GM12878 (cell line): ENCODE measurements around the gene DPM3. TPM values are rescaled to one million over a fixed set of nuclear protein-coding genes. Genes with fewer than 3 reads are reported as not detected.

ENCODE experiments used
- ATF2 ChIP-seq: IDR thresholded peaks from 2 replicates; pipeline ENCODE4 v1.6.1; 2012; ENCODE audit warnings: low read length, inconsistent platforms
- ATF7 ChIP-seq: fragments of 450-650 bp; IDR thresholded peaks from 2 replicates; pipeline ENCODE4 v1.6.1; 2016; ENCODE audit warnings: low read depth, mild to moderate bottlenecking
- CBFB ChIP-seq: IDR thresholded peaks from 2 replicates; pipeline ENCODE4 v1.6.1; 2016; ENCODE audit warnings: antibody characterized with exemption, low read depth
- FOXK2 ChIP-seq: fragments of 450-650 bp; IDR thresholded peaks from 2 replicates; pipeline ENCODE4 v1.6.1; 2017; ENCODE audit warnings: mild to moderate bottlenecking, moderate library complexity
- HDGF ChIP-seq: fragments of 450-650 bp; IDR thresholded peaks from 2 replicates; pipeline ENCODE4 v1.6.1; 2016; ENCODE audit warnings: antibody characterized with exemption
- MAX ChIP-seq: IDR thresholded peaks from 2 replicates; pipeline ENCODE4 v1.6.1; 2012; ENCODE audit warnings: low read depth, low read length, improper control_type of control experiment
- MTA2 ChIP-seq: fragments of 450-650 bp; IDR thresholded peaks from 2 replicates; pipeline ENCODE4 v1.6.1; 2016; ENCODE audit warnings: low read depth, mild to moderate bottlenecking, moderate library complexity
- SIN3A ChIP-seq: IDR thresholded peaks from 2 replicates; pipeline ENCODE4 v1.6.1; 2012; ENCODE audit warnings: low read depth, low read length, improper control_type of control experiment
- SMC3 ChIP-seq: IDR thresholded peaks from 2 replicates; pipeline ENCODE4 v1.6.1; 2011; ENCODE audit warnings: low read length, improper control_type of control experiment, borderline replicate concordance
- SPI1 ChIP-seq: IDR thresholded peaks from 2 replicates; pipeline ENCODE4 v1.6.1; 2011; ENCODE audit warnings: low read depth, mild to moderate bottlenecking, low read length, moderate library complexity, borderline replicate concordance; ENCODE audit not compliant: insufficient read depth
- STAT3 ChIP-seq: IDR thresholded peaks from 2 replicates; pipeline ENCODE4 v1.6.1; 2011; ENCODE audit warnings: low read depth, low read length, improper control_type of control experiment
- SUZ12 ChIP-seq: fragments of 200-600 bp; sonication (generic); IDR thresholded peaks from one replicate; pipeline ENCODE4 v1.6.1; 2018; ENCODE audit warnings: antibody characterized with exemption, mild to moderate bottlenecking; ENCODE audit not compliant: unreplicated experiment
- TCF12 ChIP-seq: IDR thresholded peaks from 2 replicates; pipeline ENCODE4 v1.6.1; 2011; ENCODE audit warnings: low read depth, mild to moderate bottlenecking, low read length
- polyA plus RNA-seq, 11 experiments: library from polyadenylated mRNA; depleted of rRNA in 4 of 11; unstranded in 6 of 11; stranded (reverse) in 5 of 11; fragments of >200 nt; fragmentation: Nextera tagmentation in 4 of 11; fragmentation: Illumina TruSeq in 1 of 11; extraction: Ambion mirVana in 4 of 11; extraction: Trizol in 1 of 11; gene quantifications; 1 replicate in 1 of 11; 2 replicates in 10 of 11; pipeline versions ENCODE4 v1.2.1 to v1.2.3, GENCODE V29; 2011 to 2016; ENCODE audit warnings: inconsistent platforms in 2 of 11, missing spikeins in 2 of 11, low read depth in 1 of 11
- total RNA-seq, 4 experiments: library from RNA; depleted of rRNA in 3 of 4; stranded (reverse); fragments of >200 nt in 3 of 4; fragmentation: Illumina TruSeq in 1 of 4; extraction: Trizol in 1 of 4; gene quantifications; 2 replicates each; pipeline versions ENCODE4 v1.2.1 to v1.2.3, GENCODE V29; 2013 to 2021
- TF ChIP-seq, protein P1 (sequence below): fragments of 150-350 bp; IDR thresholded peaks from 2 replicates; pipeline ENCODE4 v1.6.1; 2014; ENCODE audit warnings: mild to moderate bottlenecking, low read depth, low read length
- TF ChIP-seq, protein P2 (sequence below): fragments of 450-650 bp; formaldehyde crosslinking; IDR thresholded peaks from 2 replicates; pipeline ENCODE4 v1.5.0; 2022; ENCODE audit warnings: mild to moderate bottlenecking, missing genetic modification characterization
- TF ChIP-seq, protein P3 (sequence below): fragments of 450-650 bp; IDR thresholded peaks from 2 replicates; pipeline ENCODE4 v1.6.1; 2017; ENCODE audit warnings: mild to moderate bottlenecking, moderate library complexity

DPM3 gene
- total and polyA plus RNA-seq, 10 of the 15 experiments (the other 5 are each of a cell fraction or from before 2014, with no cell fraction given) = 5.9 to 78.7 (median 25.7) TPM

DNA sequence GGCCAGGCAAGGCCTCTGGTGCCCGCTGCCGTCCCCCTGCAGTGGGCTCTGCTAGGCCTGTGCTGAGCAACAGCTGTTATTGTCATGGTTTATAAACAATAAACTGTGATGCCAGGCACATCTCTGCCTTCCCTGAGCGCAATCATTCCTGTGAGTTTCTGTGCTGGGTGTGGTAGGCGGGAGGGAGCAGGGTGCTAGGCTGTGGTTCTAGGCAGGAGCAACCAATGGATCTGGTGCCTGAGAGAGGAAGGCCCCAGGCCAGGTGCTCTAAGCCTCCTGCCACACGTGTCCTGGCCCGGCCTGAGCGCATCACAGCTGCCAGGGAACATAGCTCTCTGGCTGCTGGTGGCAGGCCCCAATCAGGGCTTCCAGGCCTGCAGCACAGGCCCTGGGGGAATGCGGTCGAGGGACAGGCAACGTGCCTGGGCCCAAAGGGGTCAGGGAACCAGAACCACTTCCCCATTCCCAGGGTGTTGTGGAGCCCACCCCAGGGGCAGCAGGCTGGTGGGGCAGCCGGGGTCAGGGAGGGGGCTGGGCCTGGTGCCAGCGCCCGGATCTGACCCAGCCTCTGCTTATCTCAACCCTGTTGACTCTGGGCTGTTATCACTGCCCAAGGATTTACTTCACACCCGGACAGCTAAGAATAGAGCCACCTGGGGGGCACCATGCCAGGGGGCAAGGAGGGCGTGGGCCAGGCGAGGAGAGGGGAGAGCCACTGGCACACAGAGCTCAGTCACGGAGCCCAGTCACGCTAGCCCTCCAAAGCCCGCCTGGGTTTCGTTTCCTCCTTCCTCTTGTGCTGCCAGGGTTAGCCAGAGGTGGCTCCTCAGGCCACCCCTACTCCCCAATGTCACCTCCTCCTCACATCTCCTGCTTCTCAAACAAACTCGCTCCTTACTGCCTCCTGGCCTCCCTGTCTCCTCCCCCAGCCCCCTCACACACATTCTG lies 44.8 kb upstream of the DPM3 start (continued):
- TF ChIP-seq ATF7 (no peak), ATF2 (no peak), SIN3A (no peak), STAT3 (no peak), HDGF (peak; percentile 95), MTA2 (peak; percentile 78), FOXK2 (no peak), SPI1 (peak; percentile 81), SUZ12 (no peak), MAX (no peak), SMC3 (no peak), TCF12 (0 out of 2 replicates have a peak, but pooled peaks have one; percentile 47), CBFB (no peak)
- TF ChIP-seq, protein P1, sequence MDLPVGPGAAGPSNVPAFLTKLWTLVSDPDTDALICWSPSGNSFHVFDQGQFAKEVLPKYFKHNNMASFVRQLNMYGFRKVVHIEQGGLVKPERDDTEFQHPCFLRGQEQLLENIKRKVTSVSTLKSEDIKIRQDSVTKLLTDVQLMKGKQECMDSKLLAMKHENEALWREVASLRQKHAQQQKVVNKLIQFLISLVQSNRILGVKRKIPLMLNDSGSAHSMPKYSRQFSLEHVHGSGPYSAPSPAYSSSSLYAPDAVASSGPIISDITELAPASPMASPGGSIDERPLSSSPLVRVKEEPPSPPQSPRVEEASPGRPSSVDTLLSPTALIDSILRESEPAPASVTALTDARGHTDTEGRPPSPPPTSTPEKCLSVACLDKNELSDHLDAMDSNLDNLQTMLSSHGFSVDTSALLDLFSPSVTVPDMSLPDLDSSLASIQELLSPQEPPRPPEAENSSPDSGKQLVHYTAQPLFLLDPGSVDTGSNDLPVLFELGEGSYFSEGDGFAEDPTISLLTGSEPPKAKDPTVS = no peak
- TF ChIP-seq, protein P2, sequence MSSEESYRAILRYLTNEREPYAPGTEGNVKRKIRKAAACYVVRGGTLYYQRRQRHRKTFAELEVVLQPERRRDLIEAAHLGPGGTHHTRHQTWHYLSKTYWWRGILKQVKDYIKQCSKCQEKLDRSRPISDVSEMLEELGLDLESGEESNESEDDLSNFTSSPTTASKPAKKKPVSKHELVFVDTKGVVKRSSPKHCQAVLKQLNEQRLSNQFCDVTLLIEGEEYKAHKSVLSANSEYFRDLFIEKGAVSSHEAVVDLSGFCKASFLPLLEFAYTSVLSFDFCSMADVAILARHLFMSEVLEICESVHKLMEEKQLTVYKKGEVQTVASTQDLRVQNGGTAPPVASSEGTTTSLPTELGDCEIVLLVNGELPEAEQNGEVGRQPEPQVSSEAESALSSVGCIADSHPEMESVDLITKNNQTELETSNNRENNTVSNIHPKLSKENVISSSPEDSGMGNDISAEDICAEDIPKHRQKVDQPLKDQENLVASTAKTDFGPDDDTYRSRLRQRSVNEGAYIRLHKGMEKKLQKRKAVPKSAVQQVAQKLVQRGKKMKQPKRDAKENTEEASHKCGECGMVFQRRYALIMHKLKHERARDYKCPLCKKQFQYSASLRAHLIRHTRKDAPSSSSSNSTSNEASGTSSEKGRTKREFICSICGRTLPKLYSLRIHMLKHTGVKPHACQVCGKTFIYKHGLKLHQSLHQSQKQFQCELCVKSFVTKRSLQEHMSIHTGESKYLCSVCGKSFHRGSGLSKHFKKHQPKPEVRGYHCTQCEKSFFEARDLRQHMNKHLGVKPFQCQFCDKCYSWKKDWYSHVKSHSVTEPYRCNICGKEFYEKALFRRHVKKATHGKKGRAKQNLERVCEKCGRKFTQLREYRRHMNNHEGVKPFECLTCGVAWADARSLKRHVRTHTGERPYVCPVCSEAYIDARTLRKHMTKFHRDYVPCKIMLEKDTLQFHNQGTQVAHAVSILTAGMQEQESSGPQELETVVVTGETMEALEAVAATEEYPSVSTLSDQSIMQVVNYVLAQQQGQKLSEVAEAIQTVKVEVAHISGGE (CRISPR knock-in tag) = no peak
- TF ChIP-seq, protein P3, sequence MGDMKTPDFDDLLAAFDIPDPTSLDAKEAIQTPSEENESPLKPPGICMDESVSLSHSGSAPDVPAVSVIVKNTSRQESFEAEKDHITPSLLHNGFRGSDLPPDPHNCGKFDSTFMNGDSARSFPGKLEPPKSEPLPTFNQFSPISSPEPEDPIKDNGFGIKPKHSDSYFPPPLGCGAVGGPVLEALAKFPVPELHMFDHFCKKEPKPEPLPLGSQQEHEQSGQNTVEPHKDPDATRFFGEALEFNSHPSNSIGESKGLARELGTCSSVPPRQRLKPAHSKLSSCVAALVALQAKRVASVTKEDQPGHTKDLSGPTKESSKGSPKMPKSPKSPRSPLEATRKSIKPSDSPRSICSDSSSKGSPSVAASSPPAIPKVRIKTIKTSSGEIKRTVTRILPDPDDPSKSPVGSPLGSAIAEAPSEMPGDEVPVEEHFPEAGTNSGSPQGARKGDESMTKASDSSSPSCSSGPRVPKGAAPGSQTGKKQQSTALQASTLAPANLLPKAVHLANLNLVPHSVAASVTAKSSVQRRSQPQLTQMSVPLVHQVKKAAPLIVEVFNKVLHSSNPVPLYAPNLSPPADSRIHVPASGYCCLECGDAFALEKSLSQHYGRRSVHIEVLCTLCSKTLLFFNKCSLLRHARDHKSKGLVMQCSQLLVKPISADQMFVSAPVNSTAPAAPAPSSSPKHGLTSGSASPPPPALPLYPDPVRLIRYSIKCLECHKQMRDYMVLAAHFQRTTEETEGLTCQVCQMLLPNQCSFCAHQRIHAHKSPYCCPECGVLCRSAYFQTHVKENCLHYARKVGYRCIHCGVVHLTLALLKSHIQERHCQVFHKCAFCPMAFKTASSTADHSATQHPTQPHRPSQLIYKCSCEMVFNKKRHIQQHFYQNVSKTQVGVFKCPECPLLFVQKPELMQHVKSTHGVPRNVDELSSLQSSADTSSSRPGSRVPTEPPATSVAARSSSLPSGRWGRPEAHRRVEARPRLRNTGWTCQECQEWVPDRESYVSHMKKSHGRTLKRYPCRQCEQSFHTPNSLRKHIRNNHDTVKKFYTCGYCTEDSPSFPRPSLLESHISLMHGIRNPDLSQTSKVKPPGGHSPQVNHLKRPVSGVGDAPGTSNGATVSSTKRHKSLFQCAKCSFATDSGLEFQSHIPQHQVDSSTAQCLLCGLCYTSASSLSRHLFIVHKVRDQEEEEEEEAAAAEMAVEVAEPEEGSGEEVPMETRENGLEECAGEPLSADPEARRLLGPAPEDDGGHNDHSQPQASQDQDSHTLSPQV = 0 out of 2 replicates have a peak, but pooled peaks have one; percentile 45
